Thoracic aorta (tissue), 2 donors: Measurements from ENCODE around the gene C6orf52. TPM values are rescaled to one million over a fixed set of nuclear protein-coding genes. Genes with fewer than 3 reads are reported as not detected.
"Not testable (repeated sequence)": the region's sequence is repeated elsewhere in the genome, so short reads cannot be mapped to it uniquely, and the experiment has no call there.

Experiments
- ATAC-seq: fragments of 150-250 bp; one replicate; pipeline ENCODE4 v1.8.0; 2017; ENCODE audit warnings: low read depth; ENCODE audit not compliant: insufficient number of reproducible peaks, low FRiP score
- DNase-seq: peaks from one replicate; pipeline ENCODE4 v3.0.0-alpha.2; 2020; ENCODE audit warnings: low spot score
- H3K27ac ChIP-seq, 2 donors: fragments of 200-600 bp; sonication (generic); 1 replicate in 1 of 2; 2 replicates in 1 of 2; pipeline ENCODE4 v1.5.1; 2016; ENCODE audit warnings: mild to moderate bottlenecking in 2 of 2, moderate library complexity in 2 of 2
- H3K27me3 ChIP-seq: fragments of 200-600 bp; sonication (generic); replicated peaks from 2 replicates; pipeline ENCODE4 v1.6.0; 2016; ENCODE audit warnings: mild to moderate bottlenecking; ENCODE audit not compliant: insufficient read depth
- H3K36me3 ChIP-seq: fragments of 200-600 bp; sonication (generic); one replicate; pipeline ENCODE4 v1.5.1; 2016
- H3K4me1 ChIP-seq, 2 donors: fragments of 200-600 bp; sonication (generic); 1 replicate in 1 of 2; 2 replicates in 1 of 2; pipeline versions ENCODE4 v1.5.1 to v1.6.0; 2016; ENCODE audit warnings: low read depth in 2 of 2, mild to moderate bottlenecking in 1 of 2; ENCODE audit not compliant: control insufficient read depth in 1 of 2
- H3K4me3 ChIP-seq: fragments of 200-600 bp; sonication (generic); 2 replicates; pipeline ENCODE4 v1.5.1; 2016; ENCODE audit warnings: mild to moderate bottlenecking
- H3K9me3 ChIP-seq: fragments of 200-600 bp; sonication (generic); 2 replicates; pipeline ENCODE4 v1.5.1; 2016
- total RNA-seq, 2 donors: library from RNA; depleted of rRNA; stranded (reverse); fragments of >200 nt; gene quantifications; one replicate each; pipeline versions ENCODE4 v1.1.0 to v1.2.3, GENCODE V29; 2016
- TF ChIP-seq, protein P1 (sequence below): fragments of 200-600 bp; sonication (generic); IDR thresholded peaks from one replicate; pipeline ENCODE4 v1.5.1; 2019; ENCODE audit warnings: antibody characterized with exemption

The C6orf52 gene
- total RNA-seq, 2 donors from 2014 or later, result not detected

DNA sequence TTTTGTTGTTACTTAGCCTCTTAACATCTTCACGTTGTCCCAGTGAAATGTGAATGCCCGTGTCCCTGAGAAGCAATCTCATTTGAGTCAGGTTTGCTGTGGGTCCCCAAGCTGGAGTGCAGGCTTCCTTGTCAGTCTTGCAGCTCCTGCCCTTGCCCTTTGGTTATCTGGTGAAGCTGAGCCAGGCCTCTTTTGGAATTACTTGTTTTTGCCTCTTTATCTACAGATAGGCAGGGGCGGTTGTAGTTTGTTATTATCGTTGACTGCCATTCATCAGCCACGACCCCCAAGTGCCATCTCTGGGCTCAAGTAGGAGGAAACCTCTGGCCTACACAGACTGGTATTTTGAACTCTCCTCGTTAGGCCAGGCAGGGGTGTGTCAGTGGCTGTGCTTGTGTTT lies 30.6 kb upstream of the C6orf52 start:
- Histone ChIP-seq H3K4me1 (peaks cover 19 to 38% of the 10 kb centered on the region in 2 donors), H3K36me3 (peaks cover 24% of the 10 kb centered on the region)
- TF ChIP-seq, protein P1, sequence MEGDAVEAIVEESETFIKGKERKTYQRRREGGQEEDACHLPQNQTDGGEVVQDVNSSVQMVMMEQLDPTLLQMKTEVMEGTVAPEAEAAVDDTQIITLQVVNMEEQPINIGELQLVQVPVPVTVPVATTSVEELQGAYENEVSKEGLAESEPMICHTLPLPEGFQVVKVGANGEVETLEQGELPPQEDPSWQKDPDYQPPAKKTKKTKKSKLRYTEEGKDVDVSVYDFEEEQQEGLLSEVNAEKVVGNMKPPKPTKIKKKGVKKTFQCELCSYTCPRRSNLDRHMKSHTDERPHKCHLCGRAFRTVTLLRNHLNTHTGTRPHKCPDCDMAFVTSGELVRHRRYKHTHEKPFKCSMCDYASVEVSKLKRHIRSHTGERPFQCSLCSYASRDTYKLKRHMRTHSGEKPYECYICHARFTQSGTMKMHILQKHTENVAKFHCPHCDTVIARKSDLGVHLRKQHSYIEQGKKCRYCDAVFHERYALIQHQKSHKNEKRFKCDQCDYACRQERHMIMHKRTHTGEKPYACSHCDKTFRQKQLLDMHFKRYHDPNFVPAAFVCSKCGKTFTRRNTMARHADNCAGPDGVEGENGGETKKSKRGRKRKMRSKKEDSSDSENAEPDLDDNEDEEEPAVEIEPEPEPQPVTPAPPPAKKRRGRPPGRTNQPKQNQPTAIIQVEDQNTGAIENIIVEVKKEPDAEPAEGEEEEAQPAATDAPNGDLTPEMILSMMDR, result no peak

DNA sequence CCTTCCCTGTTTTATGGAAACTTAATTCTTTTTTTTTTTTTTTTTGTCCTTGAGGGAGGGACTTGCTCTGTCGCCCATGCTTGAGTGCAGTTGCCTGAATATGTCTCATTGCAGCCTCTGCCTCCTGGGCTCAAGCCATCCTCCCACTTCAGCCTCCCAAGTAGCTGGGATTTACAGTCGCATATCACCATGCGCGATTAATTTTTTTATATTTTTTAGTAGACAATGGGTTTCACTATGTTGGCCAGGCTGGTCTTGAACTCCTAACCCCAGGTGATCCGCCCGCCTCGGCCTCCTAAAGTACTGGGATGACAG lies 29.1 kb upstream of the C6orf52 start:
- no peak for ATAC-seq
- Histone ChIP-seq H3K36me3 (peaks cover 15% of the 10 kb centered on the region), H3K9me3 (no peaks in the 10 kb centered on the region), H3K27ac (peak overlapping the region; percentile 91 to 94), H3K4me3 (peak overlapping the region; percentile 98), H3K4me1 (peaks cover 19 to 33% of the 10 kb centered on the region in 2 donors), H3K27me3 (no peaks in the 10 kb centered on the region)
- TF ChIP-seq, protein P1, result no peak
- no peak for DNase-seq

More for the DNA sequence above, 30.6 kb upstream of the C6orf52 start:
- Histone ChIP-seq H3K9me3 (no peaks in the 10 kb centered on the region), H3K4me3 (no peak overlapping the region), H3K27ac (no peak overlapping the region), H3K27me3 (no peaks in the 10 kb centered on the region)
- no peak for DNase-seq
- ATAC-seq, result no peak

DNA sequence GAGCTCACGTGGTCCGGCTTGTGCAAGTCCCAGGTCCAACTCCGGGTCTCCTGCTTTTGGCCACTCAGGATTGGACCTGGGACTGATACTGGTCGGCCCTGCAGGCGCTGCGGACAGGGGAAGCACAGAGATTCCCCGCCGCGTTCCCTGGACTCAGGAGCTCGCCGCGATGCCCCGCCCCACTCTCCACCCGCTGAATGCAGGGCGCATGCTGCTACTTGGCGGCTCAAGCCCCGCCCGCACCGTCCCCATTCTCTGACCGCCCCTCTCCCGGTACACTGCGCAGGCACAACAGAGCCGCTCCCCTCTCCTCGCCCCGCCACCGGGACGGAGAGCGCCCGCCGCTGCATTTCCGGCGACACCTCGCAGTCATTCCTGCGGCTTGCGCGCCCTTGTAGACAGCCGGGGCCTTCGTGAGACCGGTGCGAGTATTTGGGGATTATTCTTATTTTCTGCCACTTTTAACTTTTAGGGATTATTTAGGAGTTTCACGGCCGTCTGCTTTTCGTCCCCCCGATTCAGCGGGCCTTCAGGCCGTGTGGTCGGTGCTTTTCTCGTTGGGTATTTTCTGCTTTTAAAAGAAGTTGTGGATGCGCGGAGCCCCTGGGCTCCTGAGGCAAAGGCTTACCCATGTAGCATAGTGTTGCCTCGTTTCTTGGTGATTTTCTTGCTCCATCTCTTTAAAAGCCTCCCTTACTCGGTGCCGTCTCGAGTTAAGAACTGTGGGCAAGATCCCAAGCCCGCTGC lies 28.6 kb upstream of the C6orf52 start, which contains the start of gene TMEM14C:
TSS of gene TMEM14C (plus strand) at position 251 of the 747 bp plus-strand sequence. CDS start 1,544 bp downstream, outside the sequence.
- peaks cover 19 to 33% of the 10 kb centered on the region in 2 donors for H3K4me1 ChIP-seq
- peaks cover 10% of the 10 kb centered on the region for H3K36me3 ChIP-seq
- no peaks in the 10 kb centered on the region for H3K27me3 ChIP-seq
- DNase-seq, result peak; percentile 97
- peak; percentile 83 for ATAC-seq
- TF ChIP-seq, protein P1, result no peak
- H3K9me3 ChIP-seq, result no peaks in the 10 kb centered on the region
- H3K27ac ChIP-seq, result peak within 1 kb of the TSS; percentile 91 to 94
- peak within 1 kb of the TSS; percentile 98 for H3K4me3 ChIP-seq

DNA sequence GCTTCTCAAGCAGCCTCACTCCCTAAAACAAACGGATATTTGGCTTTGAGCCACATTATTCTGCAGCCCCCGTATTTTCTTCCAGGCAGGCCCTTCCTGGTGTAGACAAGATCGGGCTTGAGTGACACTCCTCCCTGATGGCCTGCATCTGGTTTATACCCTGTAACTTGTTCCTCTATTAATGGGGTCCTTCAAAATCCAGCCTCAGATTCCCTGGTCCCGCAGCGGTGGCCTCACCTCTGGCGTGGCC lies 28.1 kb upstream of the C6orf52 start:
- H3K27me3 ChIP-seq, result no peaks in the 10 kb centered on the region
- H3K36me3 ChIP-seq, result peaks cover 8% of the 10 kb centered on the region
- DNase-seq (no peak), ATAC-seq (no peak)
- H3K27ac ChIP-seq, result peak overlapping the region; percentile 62 to 91
- H3K9me3 ChIP-seq, result no peaks in the 10 kb centered on the region
- peaks cover 19 to 33% of the 10 kb centered on the region in 2 donors for H3K4me1 ChIP-seq
- peak overlapping the region; percentile 98 for H3K4me3 ChIP-seq
- TF ChIP-seq, protein P1, result no peak

DNA sequence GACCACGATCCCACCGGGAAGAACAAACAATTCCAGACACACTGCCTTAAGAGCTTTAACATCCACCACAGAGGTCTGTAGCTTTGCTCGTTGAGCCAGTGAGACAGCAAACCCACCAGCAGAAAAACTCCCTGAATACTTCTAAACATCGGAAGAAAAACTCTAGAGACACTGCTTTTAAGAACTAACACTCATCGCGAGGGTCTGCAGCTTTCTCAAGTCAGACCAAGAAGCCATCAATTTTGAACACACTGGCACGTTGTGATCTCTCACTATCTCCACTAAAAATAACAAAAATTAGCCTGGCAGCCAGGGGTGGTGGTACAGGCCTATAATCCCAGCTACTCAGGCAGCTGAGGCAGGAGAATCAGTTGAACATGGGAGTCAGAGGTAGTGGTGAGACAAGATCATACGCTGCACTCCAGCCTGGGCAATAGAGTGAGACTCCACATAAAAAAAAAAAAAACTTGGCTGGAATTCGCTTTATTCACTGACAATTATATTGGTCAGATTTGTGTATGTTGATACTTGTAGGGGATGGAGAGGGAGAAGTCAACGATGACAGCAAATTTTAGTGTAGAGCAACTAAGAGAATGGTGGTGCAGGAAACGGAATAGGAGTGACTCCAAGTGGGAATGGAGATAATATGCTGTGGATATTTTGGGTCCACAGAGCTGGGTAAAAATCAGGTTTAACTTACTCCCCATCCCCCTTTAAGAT lies 27.6 kb upstream of the C6orf52 start:
- no peak for DNase-seq
- ATAC-seq, result no peak
- Histone ChIP-seq H3K27ac (peak overlapping the region; percentile 62 to 91), H3K27me3 (no peaks in the 10 kb centered on the region), H3K9me3 (no peaks in the 10 kb centered on the region), H3K36me3 (peaks cover 8% of the 10 kb centered on the region), H3K4me1 (peaks cover 19 to 33% of the 10 kb centered on the region in 2 donors), H3K4me3 (peak overlapping the region; percentile 98)
- TF ChIP-seq, protein P1, result no peak

DNA sequence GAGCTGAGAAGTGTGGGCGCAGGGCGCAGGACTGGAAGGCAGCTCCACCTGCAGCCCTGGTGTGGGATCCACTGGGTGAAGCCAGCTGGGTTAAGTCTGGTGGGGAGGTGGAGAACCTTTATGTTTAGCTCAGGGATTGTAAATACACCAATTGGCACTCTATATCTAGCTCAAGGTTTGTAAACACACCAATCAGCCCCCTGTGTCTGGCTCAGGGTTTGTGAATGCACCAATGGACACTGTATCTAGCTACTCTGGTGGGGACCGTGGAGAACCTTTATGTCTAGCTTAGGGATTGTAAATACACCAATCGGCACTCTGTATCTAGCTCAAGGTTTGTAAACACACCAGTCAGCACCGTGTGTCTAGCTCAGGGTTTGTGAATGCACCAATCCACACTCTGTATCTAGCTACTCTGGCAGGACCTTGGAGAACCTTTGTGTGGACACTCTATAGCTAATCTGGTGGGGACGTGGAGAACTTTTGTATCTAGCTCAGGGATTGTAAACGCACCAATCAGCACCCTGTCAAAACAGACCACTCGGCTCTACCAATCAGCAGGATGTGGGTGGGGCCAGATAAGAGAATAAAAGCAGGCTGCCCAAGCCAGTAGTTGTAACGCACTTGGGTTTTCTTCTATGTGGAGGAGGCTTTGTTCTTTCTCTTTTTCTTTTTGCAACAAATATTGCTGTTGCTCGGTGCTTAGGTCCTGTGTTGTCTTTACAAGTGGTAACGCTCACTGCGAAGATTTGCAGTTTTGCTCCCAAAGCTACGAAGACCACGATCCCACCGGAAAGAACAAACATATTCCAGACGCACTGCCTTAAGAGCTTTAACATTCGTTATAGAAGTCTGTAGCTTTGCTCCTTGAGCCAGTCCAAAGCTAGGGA lies 26.8 kb upstream of the C6orf52 start:
- not testable (repeated sequence) for H3K36me3 ChIP-seq, ATAC-seq, DNase-seq, H3K27me3 ChIP-seq, H3K9me3 ChIP-seq
- Histone ChIP-seq H3K27ac (peak overlapping the region; percentile 72 to 78), H3K4me1 (peaks cover 19 to 33% of the 10 kb centered on the region in 2 donors), H3K4me3 (peak overlapping the region; percentile 77)
